ENCODE measurements around the gene ROMO1.
"Not testable (repeated sequence)": the region's sequence is repeated elsewhere in the genome, so short reads cannot be mapped to it uniquely, and the experiment has no call there.

Gene ROMO1

DNA sequence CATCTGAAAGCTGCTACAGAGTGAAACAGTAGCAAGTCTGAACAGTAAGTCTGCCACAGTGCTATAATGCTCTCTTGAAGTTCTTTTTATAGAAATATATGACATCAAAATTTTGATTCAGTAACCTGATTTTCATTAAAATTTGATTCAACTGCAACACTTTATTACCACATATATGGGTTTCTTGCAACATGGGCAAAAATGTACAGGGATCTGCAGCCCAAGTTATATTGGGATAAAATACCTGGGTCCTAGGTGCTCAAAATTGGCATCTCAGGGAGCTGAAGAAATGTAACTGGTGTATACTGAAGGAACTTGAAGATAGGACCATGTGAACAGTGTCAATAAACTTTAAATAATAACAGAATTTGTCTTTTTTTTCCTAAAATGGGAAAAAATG lies 10.8 kb downstream of the ROMO1 start:
- Histone ChIP-seq H3K36me3 (ENCODE audit: control insufficient read depth in 2 of 2, insufficient read depth in 2 of 2, low read length in 2 of 2) (peaks cover 85 to 87% of the 10 kb centered on the region in 2 donors), H3K4me1 (ENCODE audit: control insufficient read depth in 2 of 2, insufficient read depth in 2 of 2, low read length in 2 of 2) (no peaks in the 10 kb centered on the region), H3K4me3 (ENCODE audit: low read length in 2 of 2) (no peak overlapping the region), H3K27me3 (ENCODE audit: control insufficient read depth in 2 of 2, insufficient read depth in 2 of 2, low read length in 2 of 2) (no peaks in the 10 kb centered on the region), H3K9me3 (ENCODE audit: control insufficient read depth in 2 of 2, low read length in 2 of 2) (no peaks in the 10 kb centered on the region), H3K27ac (ENCODE audit: low read depth in 2 of 2, low read length in 2 of 2) (no peak overlapping the region), H3K9ac (ENCODE audit: low read depth in 1 of 2, low read length in 2 of 2) (no peak overlapping the region)

DNA sequence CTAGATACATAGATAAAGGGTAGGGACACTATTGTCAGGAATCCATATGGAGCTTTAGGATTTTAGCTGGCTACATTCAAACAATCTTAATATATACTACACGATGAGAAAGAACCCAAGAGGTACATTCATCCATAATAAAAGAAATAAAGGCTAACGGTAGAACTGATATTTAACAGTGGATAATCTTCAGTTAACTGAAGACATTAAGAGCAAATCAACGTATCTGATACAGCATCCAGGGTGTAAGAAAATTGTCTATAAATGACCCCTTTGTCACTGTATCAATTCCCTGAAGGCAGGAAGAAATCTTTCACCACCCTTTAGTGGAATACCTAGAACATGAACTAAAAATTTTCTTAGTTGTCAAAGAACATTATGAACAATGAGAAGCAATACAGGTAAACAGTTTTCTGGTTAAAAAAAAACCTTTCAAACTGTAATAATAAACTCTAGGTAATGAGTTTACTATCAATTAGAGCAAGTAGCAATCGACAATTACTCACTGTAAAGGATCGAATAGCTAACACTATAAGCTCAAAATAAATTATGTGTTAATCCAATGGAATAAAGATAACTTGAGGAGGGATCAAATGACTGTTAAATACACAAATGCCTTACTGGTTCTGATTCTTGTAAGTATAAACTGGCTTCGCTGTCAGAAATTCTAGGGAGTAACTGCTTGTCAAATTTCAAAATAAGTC lies 11.8 kb downstream of the ROMO1 start:
- H3K9ac ChIP-seq (ENCODE audit: low read depth in 1 of 2, low read length in 2 of 2), result no peak overlapping the region
- no peaks in the 10 kb centered on the region for H3K9me3 ChIP-seq (ENCODE audit: control insufficient read depth in 2 of 2, low read length in 2 of 2)
- H3K4me1 ChIP-seq (ENCODE audit: control insufficient read depth in 2 of 2, insufficient read depth in 2 of 2, low read length in 2 of 2), result no peaks in the 10 kb centered on the region
- H3K27ac ChIP-seq (ENCODE audit: low read depth in 2 of 2, low read length in 2 of 2), result no peak overlapping the region
- peaks cover 85 to 88% of the 10 kb centered on the region in 2 donors for H3K36me3 ChIP-seq (ENCODE audit: control insufficient read depth in 2 of 2, insufficient read depth in 2 of 2, low read length in 2 of 2)
- H3K4me3 ChIP-seq (ENCODE audit: low read length in 2 of 2), result no peak overlapping the region
- H3K27me3 ChIP-seq (ENCODE audit: control insufficient read depth in 2 of 2, insufficient read depth in 2 of 2, low read length in 2 of 2), result no peaks in the 10 kb centered on the region

DNA sequence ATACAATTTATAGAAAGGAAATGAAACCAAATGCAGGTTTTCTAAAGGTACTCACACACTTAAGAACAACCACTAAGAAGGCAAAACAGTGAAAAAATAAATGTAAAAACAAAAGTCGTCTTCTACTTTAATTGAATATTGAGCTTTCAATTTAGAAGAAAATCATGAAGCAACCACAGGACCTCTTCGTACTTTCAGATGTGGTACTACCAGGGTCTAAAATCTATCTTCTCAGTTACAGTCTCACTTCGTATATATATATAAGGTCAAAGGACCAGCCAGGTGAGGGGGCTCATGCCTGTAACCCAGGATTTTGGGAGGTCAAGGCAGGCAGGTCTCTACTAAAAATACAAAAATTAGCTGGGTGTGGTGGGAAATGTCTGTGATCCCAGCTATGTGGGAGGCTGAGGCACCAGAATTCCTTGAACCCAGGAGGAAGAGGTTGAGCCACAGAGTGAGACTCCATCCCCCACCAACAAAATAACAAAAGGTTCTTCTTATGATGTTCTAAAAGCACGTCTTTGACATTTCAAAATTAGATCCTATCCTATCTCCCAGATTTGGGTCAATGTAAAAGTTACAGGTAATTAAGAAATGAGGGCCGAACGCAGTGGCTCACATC lies 12.5 kb downstream of the ROMO1 start:
- H3K27ac ChIP-seq (ENCODE audit: low read depth in 2 of 2, low read length in 2 of 2), result no peak overlapping the region
- no peak overlapping the region for H3K4me3 ChIP-seq (ENCODE audit: low read length in 2 of 2)
- no peaks in the 10 kb centered on the region for H3K9me3 ChIP-seq (ENCODE audit: control insufficient read depth in 2 of 2, low read length in 2 of 2)
- no peaks in the 10 kb centered on the region for H3K4me1 ChIP-seq (ENCODE audit: control insufficient read depth in 2 of 2, insufficient read depth in 2 of 2, low read length in 2 of 2)
- peaks cover 86 to 88% of the 10 kb centered on the region in 2 donors for H3K36me3 ChIP-seq (ENCODE audit: control insufficient read depth in 2 of 2, insufficient read depth in 2 of 2, low read length in 2 of 2)
- H3K27me3 ChIP-seq (ENCODE audit: control insufficient read depth in 2 of 2, insufficient read depth in 2 of 2, low read length in 2 of 2), result no peaks in the 10 kb centered on the region
- no peak overlapping the region for H3K9ac ChIP-seq (ENCODE audit: low read depth in 1 of 2, low read length in 2 of 2)

GRCh38 chr20:35713120-35713519 lies 13.9 kb downstream of the ROMO1 start:
- not testable (repeated sequence) for H3K9ac ChIP-seq (ENCODE audit: low read depth in 1 of 2, low read length in 2 of 2); H3K27ac ChIP-seq (ENCODE audit: low read depth in 2 of 2, low read length in 2 of 2); H3K9me3 ChIP-seq (ENCODE audit: control insufficient read depth in 2 of 2, low read length in 2 of 2); H3K4me3 ChIP-seq (ENCODE audit: low read length in 2 of 2); H3K4me1 ChIP-seq (ENCODE audit: control insufficient read depth in 2 of 2, insufficient read depth in 2 of 2, low read length in 2 of 2); H3K27me3 ChIP-seq (ENCODE audit: control insufficient read depth in 2 of 2, insufficient read depth in 2 of 2, low read length in 2 of 2)
- H3K36me3 ChIP-seq (ENCODE audit: control insufficient read depth in 2 of 2, insufficient read depth in 2 of 2, low read length in 2 of 2), result peaks cover 86 to 89% of the 10 kb centered on the region in 2 donors

DNA sequence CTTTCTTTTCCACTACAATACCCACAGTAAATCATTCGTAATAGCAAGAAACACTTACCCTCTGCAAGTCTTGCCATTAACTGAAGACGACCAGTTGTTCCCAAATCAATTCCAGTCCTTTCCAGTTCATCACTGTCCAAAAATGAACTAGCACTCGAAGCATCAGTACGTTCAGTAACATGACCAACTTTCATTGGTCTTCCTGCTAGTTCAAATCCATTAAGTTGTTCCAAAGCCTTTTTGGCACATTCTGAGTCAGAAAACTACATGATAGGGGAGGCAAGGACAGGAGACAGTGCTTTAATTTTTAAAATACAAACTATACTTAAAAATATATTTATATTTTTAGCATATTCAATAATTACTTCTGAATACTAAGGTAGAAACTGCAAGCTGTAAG lies 14.9 kb downstream of the ROMO1 start:
- no peaks in the 10 kb centered on the region for H3K9me3 ChIP-seq (ENCODE audit: control insufficient read depth in 2 of 2, low read length in 2 of 2)
- no peak overlapping the region for H3K27ac ChIP-seq (ENCODE audit: low read depth in 2 of 2, low read length in 2 of 2)
- peaks cover 88 to 89% of the 10 kb centered on the region in 2 donors for H3K36me3 ChIP-seq (ENCODE audit: control insufficient read depth in 2 of 2, insufficient read depth in 2 of 2, low read length in 2 of 2)
- H3K4me1 ChIP-seq (ENCODE audit: control insufficient read depth in 2 of 2, insufficient read depth in 2 of 2, low read length in 2 of 2), result no peaks in the 10 kb centered on the region
- no peak overlapping the region for H3K4me3 ChIP-seq (ENCODE audit: low read length in 2 of 2)
- H3K27me3 ChIP-seq (ENCODE audit: control insufficient read depth in 2 of 2, insufficient read depth in 2 of 2, low read length in 2 of 2), result no peaks in the 10 kb centered on the region
- no peak overlapping the region for H3K9ac ChIP-seq (ENCODE audit: low read depth in 1 of 2, low read length in 2 of 2)

GRCh38 chr20:35715652-35716051 lies 16.4 kb downstream of the ROMO1 start:
- Histone ChIP-seq H3K4me3 (ENCODE audit: low read length in 2 of 2) (no peak overlapping the region), H3K9me3 (ENCODE audit: control insufficient read depth in 2 of 2, low read length in 2 of 2) (no peaks in the 10 kb centered on the region), H3K4me1 (ENCODE audit: control insufficient read depth in 2 of 2, insufficient read depth in 2 of 2, low read length in 2 of 2) (no peaks in the 10 kb centered on the region), H3K9ac (ENCODE audit: low read depth in 1 of 2, low read length in 2 of 2) (no peak overlapping the region), H3K27me3 (ENCODE audit: control insufficient read depth in 2 of 2, insufficient read depth in 2 of 2, low read length in 2 of 2) (no peaks in the 10 kb centered on the region), H3K36me3 (ENCODE audit: control insufficient read depth in 2 of 2, insufficient read depth in 2 of 2, low read length in 2 of 2) (peaks cover 88 to 90% of the 10 kb centered on the region in 2 donors), H3K27ac (ENCODE audit: low read depth in 2 of 2, low read length in 2 of 2) (no peak overlapping the region)

GRCh38 chr20:35716330-35716729 lies 17.1 kb downstream of the ROMO1 start:
- H3K4me3 ChIP-seq (ENCODE audit: low read length in 2 of 2), result no peak overlapping the region
- no peak overlapping the region for H3K27ac ChIP-seq (ENCODE audit: low read depth in 2 of 2, low read length in 2 of 2)
- no peaks in the 10 kb centered on the region for H3K27me3 ChIP-seq (ENCODE audit: control insufficient read depth in 2 of 2, insufficient read depth in 2 of 2, low read length in 2 of 2)
- H3K4me1 ChIP-seq (ENCODE audit: control insufficient read depth in 2 of 2, insufficient read depth in 2 of 2, low read length in 2 of 2), result no peaks in the 10 kb centered on the region
- H3K9me3 ChIP-seq (ENCODE audit: control insufficient read depth in 2 of 2, low read length in 2 of 2), result no peaks in the 10 kb centered on the region
- H3K9ac ChIP-seq (ENCODE audit: low read depth in 1 of 2, low read length in 2 of 2), result no peak overlapping the region
- peaks cover 88 to 90% of the 10 kb centered on the region in 2 donors for H3K36me3 ChIP-seq (ENCODE audit: control insufficient read depth in 2 of 2, insufficient read depth in 2 of 2, low read length in 2 of 2)

- not testable (repeated sequence) for H3K9me3 ChIP-seq (ENCODE audit: control insufficient read depth in 2 of 2, low read length in 2 of 2)
- H3K36me3 ChIP-seq (ENCODE audit: control insufficient read depth in 2 of 2, insufficient read depth in 2 of 2, low read length in 2 of 2), result peaks cover 85 to 92% of the 10 kb centered on the region in 2 donors
Measured at GRCh38 chr20:35718321-35718720, 19.1 kb downstream of the ROMO1 start.

DNA sequence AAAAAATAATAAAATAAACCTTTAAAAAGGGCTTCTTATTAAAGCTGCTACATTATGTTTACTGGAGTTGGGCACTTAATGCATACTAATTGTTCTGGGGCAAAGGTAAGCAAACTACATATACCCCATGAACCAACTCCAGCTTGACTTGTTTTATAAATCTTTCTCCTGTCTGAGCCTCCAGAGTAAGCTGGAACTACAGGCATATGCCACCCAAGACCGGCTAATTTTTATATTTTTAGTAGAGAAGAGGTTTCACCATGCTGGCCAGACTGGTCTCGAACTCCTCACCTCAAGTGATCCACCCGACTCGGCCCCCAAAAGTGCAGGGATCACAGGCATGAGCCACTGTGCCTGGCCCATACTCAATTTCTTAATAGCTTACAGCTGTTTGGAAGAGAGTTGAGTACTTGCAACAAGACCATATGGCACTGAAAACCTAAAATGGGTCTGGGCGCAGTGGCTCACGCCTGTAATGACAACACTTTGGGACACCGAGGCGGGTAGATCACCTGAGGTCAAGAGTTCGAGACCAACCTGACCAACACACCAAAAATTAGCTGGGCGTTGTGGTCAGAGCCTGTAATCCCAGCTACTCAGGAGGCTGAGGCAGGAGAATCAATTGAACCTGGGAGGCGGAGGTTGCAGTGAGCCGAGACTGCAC lies 19.9 kb downstream of the ROMO1 start:
- no peaks in the 10 kb centered on the region for H3K9me3 ChIP-seq (ENCODE audit: control insufficient read depth in 2 of 2, low read length in 2 of 2)
- no peak overlapping the region for H3K9ac ChIP-seq (ENCODE audit: low read depth in 1 of 2, low read length in 2 of 2)
- no peaks in the 10 kb centered on the region for H3K4me1 ChIP-seq (ENCODE audit: control insufficient read depth in 2 of 2, insufficient read depth in 2 of 2, low read length in 2 of 2)
- H3K36me3 ChIP-seq (ENCODE audit: control insufficient read depth in 2 of 2, insufficient read depth in 2 of 2, low read length in 2 of 2), result peaks cover 87 to 91% of the 10 kb centered on the region in 2 donors
- no peaks in the 10 kb centered on the region for H3K27me3 ChIP-seq (ENCODE audit: control insufficient read depth in 2 of 2, insufficient read depth in 2 of 2, low read length in 2 of 2)
- H3K27ac ChIP-seq (ENCODE audit: low read depth in 2 of 2, low read length in 2 of 2), result no peak overlapping the region
- H3K4me3 ChIP-seq (ENCODE audit: low read length in 2 of 2), result no peak overlapping the region

More at GRCh38 chr20:35718321-35718720, 19.1 kb downstream of the ROMO1 start:
- not testable (repeated sequence) for H3K9ac ChIP-seq (ENCODE audit: low read depth in 1 of 2, low read length in 2 of 2); H3K27ac ChIP-seq (ENCODE audit: low read depth in 2 of 2, low read length in 2 of 2); H3K27me3 ChIP-seq (ENCODE audit: control insufficient read depth in 2 of 2, insufficient read depth in 2 of 2, low read length in 2 of 2); H3K4me3 ChIP-seq (ENCODE audit: low read length in 2 of 2); H3K4me1 ChIP-seq (ENCODE audit: control insufficient read depth in 2 of 2, insufficient read depth in 2 of 2, low read length in 2 of 2)

- Histone ChIP-seq H3K4me1 (ENCODE audit: control insufficient read depth in 2 of 2, insufficient read depth in 2 of 2, low read length in 2 of 2) (no peaks in the 10 kb centered on the region), H3K27me3 (ENCODE audit: control insufficient read depth in 2 of 2, insufficient read depth in 2 of 2, low read length in 2 of 2) (no peaks in the 10 kb centered on the region), H3K36me3 (ENCODE audit: control insufficient read depth in 2 of 2, insufficient read depth in 2 of 2, low read length in 2 of 2) (peaks cover 86 to 91% of the 10 kb centered on the region in 2 donors), H3K4me3 (ENCODE audit: low read length in 2 of 2) (no peak overlapping the region), H3K27ac (ENCODE audit: low read depth in 2 of 2, low read length in 2 of 2) (no peak overlapping the region), H3K9ac (ENCODE audit: low read depth in 1 of 2, low read length in 2 of 2) (no peak overlapping the region), H3K9me3 (ENCODE audit: control insufficient read depth in 2 of 2, low read length in 2 of 2) (no peaks in the 10 kb centered on the region)
Measured at GRCh38 chr20:35719717-35720116, 20.5 kb downstream of the ROMO1 start.

All from mucosa of rectum (tissue), 2 donors.